Loucy (cell line): ENCODE measurements around the gene DDOST.

Experiments used
- H2AFZ ChIP-seq: fragments of 200-600 bp; sonication (generic); 2 replicates; pipeline ENCODE4 v1.6.0; 2016; ENCODE audit warnings: antibody characterized with exemption, mild to moderate bottlenecking, low read length, moderate library complexity
- H3F3A ChIP-seq: fragments of 200-600 bp; 2 replicates; pipeline ENCODE4 v1.6.0; 2016; ENCODE audit warnings: antibody characterized with exemption, low read depth, mild to moderate bottlenecking
- H3K27me3 ChIP-seq: fragments of 200-600 bp; sonication (generic); 2 replicates; pipeline ENCODE4 v1.6.1; 2014; ENCODE audit warnings: low read length, mild to moderate bottlenecking; ENCODE audit not compliant: insufficient read depth, poor library complexity, severe bottlenecking
- H3K36me3 ChIP-seq: fragments of 200-600 bp; sonication (generic); 2 replicates; pipeline ENCODE4 v1.6.1; 2016; ENCODE audit warnings: low read length; ENCODE audit not compliant: insufficient read depth
- H3K4me1 ChIP-seq: fragments of 200-600 bp; sonication (generic); 2 replicates; pipeline ENCODE4 v1.5.1; 2014; ENCODE audit warnings: low read length, mild to moderate bottlenecking; ENCODE audit not compliant: insufficient read depth, poor library complexity, severe bottlenecking
- H3K4me2 ChIP-seq: fragments of 200-600 bp; sonication (generic); 2 replicates; pipeline ENCODE4 v1.6.0; 2014; ENCODE audit warnings: antibody characterized with exemption, low read length, low read depth, mild to moderate bottlenecking; ENCODE audit not compliant: poor library complexity, severe bottlenecking
- H3K4me3 ChIP-seq: fragments of 200-600 bp; sonication (generic); 2 replicates; pipeline ENCODE4 v1.5.1; 2014; ENCODE audit warnings: low read length, mild to moderate bottlenecking, mixed read lengths; ENCODE audit not compliant: poor library complexity, severe bottlenecking
- H3K79me2 ChIP-seq: fragments of 200-600 bp; sonication (generic); 2 replicates; pipeline ENCODE4 v1.6.1; 2014; ENCODE audit warnings: low read length; ENCODE audit not compliant: insufficient read depth
- H3K9ac ChIP-seq: fragments of 200-600 bp; sonication (generic); 2 replicates; pipeline ENCODE4 v1.6.0; 2014; ENCODE audit warnings: mild to moderate bottlenecking, low read depth, low read length, moderate library complexity; ENCODE audit not compliant: poor library complexity, severe bottlenecking
- H3K9me2 ChIP-seq: fragments of 200-600 bp; sonication (generic); replicated peaks from 2 replicates; pipeline ENCODE4 v1.6.1; 2016; ENCODE audit warnings: low read depth, low read length, mixed read lengths
- H3K9me3 ChIP-seq: fragments of 200-600 bp; sonication (generic); 2 replicates; pipeline ENCODE4 v1.6.1; 2014; ENCODE audit warnings: mild to moderate bottlenecking, antibody characterized with exemption, low read length, low read depth; ENCODE audit not compliant: insufficient read depth
- H4K20me1 ChIP-seq: fragments of 200-600 bp; sonication (generic); 2 replicates; pipeline ENCODE4 v1.6.0; 2014; ENCODE audit warnings: antibody characterized with exemption, low read length, mild to moderate bottlenecking; ENCODE audit not compliant: insufficient read depth, poor library complexity, severe bottlenecking
- CTCF ChIP-seq: fragments of 200-600 bp; sonication (generic); conservative IDR thresholded peaks from 2 replicates; pipeline ENCODE4 v1.5.1; 2014; ENCODE audit warnings: mild to moderate bottlenecking, antibody characterized with exemption, low read length
- EZH2phosphoT487 ChIP-seq: fragments of 200-600 bp; IDR thresholded peaks from 2 replicates; pipeline ENCODE4 v1.6.1; 2018; ENCODE audit warnings: antibody characterized with exemption, mild to moderate bottlenecking, moderate library complexity, borderline replicate concordance

Gene DDOST

GRCh38 chr1:20672265-20672632 is 11.1 kb upstream of the DDOST start:
- H4K20me1 ChIP-seq: no peaks in the 10 kb centered on the region
- H3K4me3 ChIP-seq: no peak overlapping the region
- H3K4me1 ChIP-seq: no peaks in the 10 kb centered on the region
- H3K9me2 ChIP-seq: no peaks in the 10 kb centered on the region
- no peaks in the 10 kb centered on the region for H3F3A ChIP-seq
- H3K9ac ChIP-seq: no peak overlapping the region
- H3K27me3 ChIP-seq: no peaks in the 10 kb centered on the region
- no peaks in the 10 kb centered on the region for H3K9me3 ChIP-seq
- no peaks in the 10 kb centered on the region for H3K79me2 ChIP-seq
- TF ChIP-seq CTCF: no peak
- no peak for TF ChIP-seq EZH2phosphoT487
- H2AFZ ChIP-seq: no peak overlapping the region
- H3K4me2 ChIP-seq: no peak overlapping the region
- H3K36me3 ChIP-seq: no peaks in the 10 kb centered on the region

GRCh38 chr1:20670936-20671335 is 9.8 kb upstream of the DDOST start:
- Histone ChIP-seq H3K79me2 (no peaks in the 10 kb centered on the region), H3F3A (peaks cover 2% of the 10 kb centered on the region; the same call in 1 of the 2 replicates), H3K9me3 (no peaks in the 10 kb centered on the region), H3K9ac (no peak overlapping the region), H3K4me3 (no peak overlapping the region), H4K20me1 (no peaks in the 10 kb centered on the region), H3K27me3 (no peaks in the 10 kb centered on the region), H3K4me2 (no peak overlapping the region), H3K36me3 (no peaks in the 10 kb centered on the region), H3K4me1 (peaks cover 11% of the 10 kb centered on the region), H3K9me2 (no peaks in the 10 kb centered on the region), H2AFZ (no peak overlapping the region)
- TF ChIP-seq EZH2phosphoT487: no peak
- no peak for TF ChIP-seq CTCF

- Histone ChIP-seq H3K9ac (no peak overlapping the region), H3K27me3 (no peaks in the 10 kb centered on the region), H3K79me2 (no peaks in the 10 kb centered on the region), H2AFZ (no peak overlapping the region), H3K36me3 (no peaks in the 10 kb centered on the region), H3K4me1 (peaks cover 16% of the 10 kb centered on the region), H3K9me3 (no peaks in the 10 kb centered on the region), H4K20me1 (no peaks in the 10 kb centered on the region), H3K4me3 (no peak overlapping the region), H3F3A (peaks cover 3% of the 10 kb centered on the region; the same call in 1 of the 2 replicates), H3K4me2 (no peak overlapping the region), H3K9me2 (no peaks in the 10 kb centered on the region)
- no peak for TF ChIP-seq EZH2phosphoT487
- no peak for TF ChIP-seq CTCF
Observed at GRCh38 chr1:20668581-20668980, 7.4 kb upstream of the DDOST start.
